SK-N-SH (cell line): Measurements from ENCODE around the gene DRD2.

Experiments
- CTCF ChIP-seq: fragments of 200-600 bp; sonication (generic); IDR thresholded peaks from 2 replicates; pipeline ENCODE4 v1.6.1; 2017; ENCODE audit warnings: antibody characterized with exemption, mild to moderate bottlenecking, moderate library complexity
- ELF1 ChIP-seq: IDR thresholded peaks from 2 replicates; pipeline ENCODE4 v1.4.0; 2012
- EP300 ChIP-seq, 2 experiments: IDR thresholded peaks; 2 replicates each; pipeline versions ENCODE4 v1.4.0 to v1.6.1; 2012; ENCODE audit warnings: borderline replicate concordance in 1 of 2, low read depth in 1 of 2, low read length in 1 of 2
- GABPA ChIP-seq: IDR thresholded peaks from 2 replicates; pipeline ENCODE4 v1.4.0; 2012; ENCODE audit warnings: low read depth, mild to moderate bottlenecking
- MXI1 ChIP-seq: IDR thresholded peaks from 2 replicates; pipeline ENCODE4 v1.6.1; 2012; ENCODE audit warnings: mild to moderate bottlenecking, low read depth, low read length, improper control_type of control experiment
- POLR2AphosphoS5 ChIP-seq: IDR thresholded peaks from 2 replicates; pipeline ENCODE4 v1.6.1; 2012; ENCODE audit warnings: low read depth, low read length
- REST ChIP-seq: IDR thresholded peaks from 2 replicates; pipeline ENCODE4 v1.6.1; 2012; ENCODE audit warnings: mild to moderate bottlenecking, low read depth, low read length, moderate library complexity
- SIN3A ChIP-seq: IDR thresholded peaks from 2 replicates; pipeline ENCODE4 v1.6.1; 2012; ENCODE audit warnings: low read depth, mild to moderate bottlenecking, low read length, moderate library complexity, borderline replicate concordance
- SMC3 ChIP-seq: IDR thresholded peaks from 2 replicates; pipeline ENCODE4 v1.6.1; 2012; ENCODE audit warnings: low read depth, low read length, improper control_type of control experiment
- USF2 ChIP-seq: fragments of 150-350 bp; IDR thresholded peaks from 2 replicates; pipeline ENCODE4 v1.6.1; 2017; ENCODE audit warnings: antibody characterized with exemption, low read length, low read depth, borderline replicate concordance

- TF ChIP-seq USF2 (no peak), REST (no peak), ELF1 (no peak), CTCF (no peak), SIN3A (no peak), MXI1 (no peak), POLR2AphosphoS5 (no peak), EP300 (IDR thresholded peaks at IDR 0.05; ENCODE audit: borderline replicate concordance in 1 of 2, low read depth in 1 of 2, low read length in 1 of 2) (no peak), GABPA (no peak), SMC3 (no peak)
Observed at GRCh38 chr11:113411536-113411935, 63.7 kb downstream of the DRD2 start.
